CD4-positive, alpha-beta T cell treated with Interferon gamma for 1 hour (primary cell): Measurements from ENCODE around the gene OSER1.
A peak's percentile ranks its signal among the peaks of the same experiment; 100 is the strongest.

Source experiments
- DNase-seq: peaks from one replicate; pipeline ENCODE4 v3.0.0-alpha.2; 2020

Gene OSER1

GRCh38 chr20:44223721-44224120, 13.2 kb upstream of the OSER1 start:
- no peak for DNase-seq

DNA sequence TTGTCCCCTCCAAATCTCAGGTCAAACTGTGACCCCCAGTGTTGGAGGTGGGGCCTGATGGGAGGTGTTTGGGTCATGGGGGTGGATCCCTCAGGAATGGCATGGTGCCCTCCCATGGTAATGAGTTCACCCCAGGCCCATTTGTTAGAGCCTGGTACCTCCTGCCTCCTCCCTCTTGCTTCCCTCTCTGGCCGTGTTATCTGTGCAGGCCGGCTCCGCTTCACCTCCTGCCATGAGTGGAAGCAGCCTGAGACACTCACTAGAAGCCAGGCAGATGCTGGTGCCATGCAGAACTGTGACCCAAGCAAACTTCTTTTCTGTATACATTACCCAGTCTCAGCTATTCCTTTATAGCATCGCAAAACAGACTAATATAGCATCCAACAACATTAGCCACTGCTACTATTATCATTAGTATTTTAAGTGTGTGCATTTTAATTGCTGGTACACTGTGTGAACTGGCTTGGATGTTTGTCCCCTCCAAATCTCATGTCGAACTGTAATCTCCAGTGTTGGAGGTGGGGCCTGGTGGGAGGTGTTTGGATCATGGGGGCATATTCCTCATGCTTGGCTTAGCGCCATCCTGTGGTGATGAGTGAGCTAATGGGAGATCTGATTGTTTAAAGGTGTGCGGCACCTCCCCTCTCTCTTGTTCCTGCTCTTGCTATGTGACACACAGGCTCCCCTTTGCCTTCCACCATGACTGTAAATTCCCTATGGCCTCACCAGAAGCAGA, 12.2 kb upstream of the OSER1 start:
- DNase-seq: no peak

- DNase-seq: no peak
These were observed 11.5 kb upstream of the OSER1 start for GRCh38 chr20:44222027-44222426.

DNA sequence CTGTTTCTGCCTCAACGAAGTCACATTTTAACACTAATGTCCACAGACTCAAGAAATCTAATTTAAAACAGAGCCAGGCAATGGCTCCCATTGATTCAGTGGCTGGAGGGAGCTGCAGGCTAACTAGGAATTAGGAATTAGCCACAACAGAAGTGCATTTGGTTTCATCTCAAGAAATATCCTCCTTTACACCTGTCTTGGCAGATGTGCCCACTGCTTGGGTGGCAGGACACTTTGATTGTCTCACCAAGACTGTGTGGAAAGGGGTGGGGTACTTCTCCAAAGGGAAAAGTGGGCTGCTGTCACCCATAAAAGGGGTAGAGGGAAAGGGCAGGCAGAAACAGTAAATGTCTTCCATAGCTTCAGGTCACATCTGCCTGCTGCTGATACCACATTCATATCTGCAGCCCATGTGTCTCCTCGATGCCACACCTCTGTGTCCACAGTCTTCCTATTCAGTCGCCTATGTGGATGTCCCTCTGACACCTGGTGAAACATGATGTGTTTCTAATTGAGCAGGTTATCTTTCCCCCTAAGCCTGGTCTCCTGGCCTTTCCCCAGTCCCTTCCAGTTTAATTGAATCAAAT, 10.9 kb upstream of the OSER1 start:
- DNase-seq: no peak

GRCh38 chr20:44219791-44220190, 9.2 kb upstream of the OSER1 start:
- DNase-seq: no peak

- DNase-seq: no peak
These were observed 8.7 kb upstream of the OSER1 start for GRCh38 chr20:44219170-44219730.

DNA sequence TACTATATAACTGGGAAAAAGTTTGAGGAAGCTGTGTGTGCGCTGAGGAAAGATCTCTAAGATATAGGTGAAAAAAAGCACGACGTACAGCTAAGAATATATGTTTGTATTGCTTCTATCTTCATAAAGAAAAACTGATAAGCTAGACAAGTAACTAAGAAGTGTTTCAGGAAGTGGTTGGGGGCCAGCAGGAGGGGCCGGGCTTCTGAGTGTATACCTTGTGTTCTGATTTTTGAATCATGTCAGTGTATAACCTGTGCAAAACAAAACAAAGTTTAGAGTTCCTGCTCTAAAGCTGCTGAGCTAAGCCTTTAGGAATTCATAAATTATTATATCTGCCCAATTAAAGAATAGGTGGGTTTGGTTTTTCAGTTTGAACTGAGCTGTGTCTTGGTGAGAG, 7.9 kb upstream of the OSER1 start:
- DNase-seq: peak; percentile 28

GRCh38 chr20:44217342-44218092, 6.9 kb upstream of the OSER1 start:
- DNase-seq: peak; percentile 54

GRCh38 chr20:44215125-44215524, 4.6 kb upstream of the OSER1 start:
- DNase-seq: peak; percentile 70

DNA sequence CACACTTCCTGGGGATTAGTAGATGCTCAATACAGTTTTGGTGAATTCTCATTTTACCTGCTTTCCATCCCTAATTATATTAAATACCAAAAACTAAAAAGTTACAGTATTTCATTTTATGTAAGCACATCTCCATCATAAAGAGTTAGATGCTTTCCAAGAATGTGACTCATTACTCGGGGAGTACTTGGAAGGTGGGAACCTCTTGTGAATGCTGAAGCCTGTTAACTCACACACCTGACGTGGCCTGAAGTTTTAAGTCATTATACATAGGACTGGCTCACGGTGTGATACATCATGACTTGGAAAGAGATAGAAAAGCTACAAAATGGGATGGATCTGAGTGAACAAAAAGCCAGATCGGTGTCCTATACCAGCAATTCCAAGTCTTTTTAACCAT, 2.2 kb upstream of the OSER1 start:
- no peak for DNase-seq

DNA sequence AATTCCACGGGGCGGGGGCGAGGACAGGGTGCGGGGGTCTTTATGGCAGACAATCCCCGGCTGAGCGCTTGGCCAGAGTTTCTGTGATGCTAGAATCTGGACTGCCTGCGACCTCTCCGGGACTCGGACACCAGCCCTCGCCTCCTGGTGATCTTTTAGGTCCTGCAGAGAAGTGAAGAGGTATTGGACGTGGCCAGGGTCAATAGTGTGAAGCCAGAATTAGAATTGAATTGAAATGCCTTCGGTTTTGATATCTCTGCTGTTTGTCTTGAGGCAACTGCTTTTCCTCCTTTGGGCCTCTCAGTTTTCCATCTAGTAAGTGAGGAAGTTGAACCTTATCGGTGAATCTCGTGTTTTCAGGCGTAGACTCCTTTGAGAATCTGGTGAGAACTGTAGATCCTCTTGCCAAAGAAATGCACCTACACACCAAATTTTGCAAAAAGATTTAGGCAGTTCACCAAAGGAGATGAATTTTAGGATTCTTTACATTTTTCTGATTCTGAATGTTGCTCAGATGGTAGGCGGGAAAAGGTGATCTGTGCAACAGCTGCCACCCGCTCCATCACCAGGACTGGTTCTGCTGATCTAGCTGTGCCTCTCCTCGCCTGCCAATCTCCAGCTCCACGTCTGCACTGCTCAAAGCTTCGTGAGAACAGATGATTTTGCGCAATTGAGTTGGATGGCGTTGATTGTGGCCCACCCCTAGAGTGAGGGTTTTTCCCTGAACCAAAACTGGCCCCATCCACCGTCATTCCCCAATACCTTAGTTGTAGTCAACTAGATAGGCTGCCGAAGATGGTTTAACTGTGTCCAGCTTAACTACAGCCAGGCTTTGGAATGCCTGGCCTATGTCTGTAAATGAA, 837 bp upstream of the OSER1 start:
- no peak for DNase-seq

DNA sequence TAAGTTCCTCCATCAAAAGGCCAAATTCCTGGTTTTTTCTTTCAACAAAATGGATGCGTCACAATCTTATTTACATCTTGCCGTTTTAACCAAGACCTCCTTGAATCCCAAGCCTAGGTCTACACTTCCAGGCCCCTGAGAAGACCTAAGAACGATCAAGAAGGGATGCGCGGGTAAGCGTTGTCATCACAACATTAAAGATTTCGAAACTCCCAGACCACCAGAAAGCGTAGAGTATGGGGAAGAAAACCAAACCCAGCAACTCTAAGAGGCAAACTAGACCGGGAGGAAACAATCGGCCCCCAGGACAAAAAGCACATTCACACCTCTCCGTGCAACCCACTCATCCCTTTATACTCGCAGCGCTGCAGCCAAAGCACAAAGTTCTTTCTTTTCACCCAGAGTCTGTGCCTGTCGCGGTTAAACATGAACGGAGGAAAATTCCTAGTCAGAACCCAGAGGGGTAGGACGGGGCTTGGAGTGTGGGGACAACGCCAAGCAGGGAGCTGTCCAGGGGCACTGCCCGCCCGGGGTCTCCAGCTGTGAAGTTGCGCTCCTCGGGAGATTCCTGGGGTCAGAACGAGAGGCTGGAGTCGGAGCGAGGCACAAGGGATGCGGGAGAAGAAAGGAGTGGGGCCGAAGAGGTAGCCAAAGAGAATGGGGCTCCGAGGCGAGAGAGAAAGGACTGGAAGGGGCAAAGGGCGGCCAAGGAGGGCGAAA, 725 bp downstream of the OSER1 start:
- no peak for DNase-seq

GRCh38 chr20:44208770-44209169, 1.8 kb downstream of the OSER1 start:
- no peak for DNase-seq

DNA sequence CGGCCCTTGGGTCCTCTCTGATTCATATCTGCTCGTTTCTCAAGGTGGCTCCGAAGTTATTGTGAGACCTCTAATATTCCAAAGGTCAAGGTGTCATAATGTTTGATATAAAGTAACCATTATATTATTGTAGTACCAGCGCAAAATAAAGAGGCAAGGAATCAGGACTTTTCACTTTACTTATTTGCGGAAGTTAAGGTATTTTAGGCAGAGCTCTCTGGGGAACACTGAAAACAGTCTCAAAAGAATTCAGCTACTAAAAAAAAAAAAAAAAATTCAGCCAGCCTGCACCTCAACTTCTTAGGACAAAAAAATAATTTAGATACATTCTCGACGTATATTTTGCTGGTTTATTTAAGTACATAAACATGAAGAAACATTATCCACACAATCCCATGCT, 2.4 kb downstream of the OSER1 start:
- no peak for DNase-seq

GRCh38 chr20:44207126-44207723, 3.3 kb downstream of the OSER1 start:
- no peak for DNase-seq

- no peak for DNase-seq
These were observed 4.4 kb downstream of the OSER1 start for GRCh38 chr20:44206132-44206531.

GRCh38 chr20:44204832-44205215, 5.7 kb downstream of the OSER1 start:
- no peak for DNase-seq

GRCh38 chr20:44204156-44204831, 6.3 kb downstream of the OSER1 start:
- no peak for DNase-seq

DNA sequence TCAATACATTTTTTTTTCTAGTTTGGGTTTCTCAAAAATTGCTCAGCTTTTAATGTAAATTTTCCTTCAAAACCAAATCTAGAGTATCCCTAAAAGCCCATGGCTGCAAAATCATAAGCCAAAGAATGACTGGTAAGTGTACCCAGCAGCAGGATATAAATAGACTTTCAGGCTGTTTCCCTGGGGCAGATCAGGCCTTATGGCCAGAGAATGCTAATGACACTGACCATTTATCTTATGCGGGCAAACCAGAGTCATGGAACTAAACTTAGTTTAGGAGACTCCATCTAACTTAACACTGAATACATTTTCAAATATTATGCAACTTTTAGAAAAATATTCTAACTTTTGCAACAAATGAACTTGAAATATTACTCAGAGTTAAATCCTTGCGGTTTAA, 7.4 kb downstream of the OSER1 start:
- no peak for DNase-seq

GRCh38 chr20:44200983-44201382, 9.6 kb downstream of the OSER1 start:
- no peak for DNase-seq

- no peak for DNase-seq
These were observed 10.2 kb downstream of the OSER1 start for GRCh38 chr20:44200371-44200770.
